Right lung (tissue), 5 donors: ENCODE results near the gene RAB41. TPM values are rescaled to one million over a fixed set of nuclear protein-coding genes. Genes with fewer than 3 reads are reported as not detected.
"Not testable (repeated sequence)": the region's sequence is repeated elsewhere in the genome, so short reads cannot be mapped to it uniquely, and the experiment has no call there.

ENCODE experiments used
- DNase-seq, 2 donors: peaks; one replicate each; pipeline ENCODE4 v3.0.0-alpha.2; 2013
- polyA plus RNA-seq, 5 donors: library from polyadenylated mRNA; unstranded; fragments of 120-200 nt; gene quantifications; one replicate each; pipeline versions ENCODE4 v1.2.1 to v1.2.3, GENCODE V29; 2013; ENCODE audit warnings: inconsistent platforms in 1 of 5, low replicate concordance in 1 of 5; ENCODE audit not compliant: insufficient read length in 5 of 5, insufficient read depth in 1 of 5

Gene RAB41
- polyA plus RNA-seq, 5 donors: 0.73 to 1.3 (median 1.2) TPM

DNA sequence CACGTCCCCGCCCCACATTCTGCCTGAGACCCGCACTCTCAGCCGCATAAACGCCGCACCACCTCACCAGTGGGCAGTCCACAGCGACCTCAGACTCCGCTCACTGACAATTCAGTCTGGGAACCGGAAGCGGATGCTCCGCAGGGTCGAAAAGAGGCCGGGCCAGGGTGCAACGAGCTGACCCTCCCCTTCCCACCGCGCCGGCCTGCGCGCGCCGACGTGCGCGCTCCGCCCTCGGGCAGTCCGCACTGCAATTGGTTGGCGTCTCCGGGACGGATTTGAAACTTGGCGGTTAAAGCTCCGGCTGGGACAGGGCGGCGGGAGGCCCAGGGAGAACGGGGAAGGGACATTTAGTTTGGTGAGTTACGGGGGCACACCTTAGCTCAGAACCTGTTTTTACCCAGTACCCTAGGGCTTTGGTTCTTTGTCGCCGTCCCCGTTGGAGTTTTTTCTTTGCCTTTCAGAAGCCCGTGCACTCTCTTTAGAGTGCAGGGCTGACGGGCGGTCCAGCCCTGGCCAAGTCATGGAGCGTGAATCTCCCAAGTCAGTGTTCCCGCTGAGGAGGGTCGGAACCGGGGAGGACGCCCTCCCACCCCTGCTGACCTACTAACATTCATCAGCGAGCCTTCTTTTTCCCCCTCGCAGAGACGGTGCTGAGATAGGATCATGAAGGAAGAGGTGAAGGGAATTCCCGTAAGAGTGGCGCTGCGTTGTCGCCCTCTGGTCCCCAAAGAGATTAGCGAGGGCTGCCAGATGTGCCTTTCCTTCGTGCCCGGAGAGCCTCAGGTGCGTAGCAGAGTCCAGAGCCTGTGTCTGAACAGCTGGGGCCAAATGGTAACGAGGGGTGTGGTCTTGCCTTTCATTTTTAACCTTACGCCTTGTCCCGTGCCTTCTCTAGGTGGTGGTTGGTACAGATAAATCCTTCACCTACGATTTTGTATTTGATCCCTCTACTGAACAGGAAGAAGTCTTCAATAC lies 8.1 kb downstream of the RAB41 start, which contains the start of the genes KIF4A and PDZD11:
Gene KIF4A (plus strand): TSS at position 312 of the 978 bp plus-strand sequence. CDS start 355 bp downstream, at position 667.
Gene PDZD11 (minus strand): TSS at position 135 of the 978 bp plus-strand sequence. CDS start 586 bp downstream, outside the sequence.
- peak; percentile 79 to 83 for DNase-seq

GRCh38 chrX:70292788-70293187 lies 10.8 kb downstream of the RAB41 start:
- no peak for DNase-seq

- no peak for DNase-seq
Observed at GRCh38 chrX:70293621-70294020, 11.6 kb downstream of the RAB41 start.

DNA sequence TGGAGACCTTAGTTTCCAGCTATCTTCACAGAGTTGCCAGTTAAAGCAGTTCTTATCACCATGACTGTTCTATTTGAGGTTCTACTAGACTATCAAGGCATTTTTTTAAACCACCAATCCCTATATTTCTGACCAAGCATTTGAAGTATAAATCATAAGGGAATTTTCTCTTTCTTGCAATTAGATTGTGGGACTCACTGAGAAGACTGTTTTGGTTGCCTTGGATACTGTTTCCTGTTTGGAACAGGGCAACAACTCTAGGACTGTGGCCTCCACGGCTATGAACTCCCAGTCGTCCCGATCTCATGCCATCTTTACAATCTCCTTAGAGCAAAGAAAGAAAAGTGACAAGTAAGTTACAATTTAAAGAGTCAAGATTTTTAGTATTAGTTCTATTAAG lies 19.7 kb downstream of the RAB41 start:
- no peak for DNase-seq

DNA sequence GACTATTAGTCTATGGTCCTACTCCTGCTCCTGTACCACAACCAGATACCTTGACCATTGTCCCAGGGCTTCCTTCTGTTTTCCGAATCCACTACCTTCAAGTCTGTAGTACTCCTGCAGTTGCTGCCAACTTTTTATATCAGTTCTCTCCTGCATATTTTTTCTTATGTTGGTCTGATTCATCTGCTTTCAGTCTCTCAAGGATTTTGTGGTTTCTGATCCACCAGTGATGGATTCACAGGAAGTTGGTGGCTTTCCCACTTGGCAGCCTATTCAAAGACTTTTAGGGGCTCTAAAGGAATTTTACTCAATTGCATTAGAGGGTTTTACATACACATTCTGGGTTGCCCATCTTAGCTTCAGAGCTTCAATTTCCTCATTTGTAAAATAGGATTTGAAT lies 31.5 kb downstream of the RAB41 start:
- no peak for DNase-seq

DNA sequence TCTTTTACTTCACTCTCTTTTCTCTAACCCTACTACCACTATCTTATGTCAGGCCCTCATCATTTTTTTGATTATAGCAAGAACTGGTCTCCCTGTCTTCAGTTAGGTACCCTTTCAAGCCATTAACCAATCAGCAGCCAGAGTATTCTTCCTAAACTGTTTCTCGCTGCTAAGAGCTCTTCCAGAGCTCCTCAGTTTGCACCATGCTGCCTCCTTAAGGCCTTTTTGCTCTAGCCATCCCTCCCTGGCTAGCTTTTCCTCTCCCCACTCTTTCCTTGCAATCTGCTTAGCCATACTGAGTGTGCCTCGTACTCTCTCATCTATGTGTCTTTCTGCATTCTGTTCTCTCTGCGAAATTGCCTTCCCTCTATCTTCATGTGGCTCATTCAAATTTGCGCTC lies 40.8 kb downstream of the RAB41 start:
- DNase-seq: no peak

- not testable (repeated sequence) for DNase-seq
Observed at GRCh38 chrX:70323628-70324027, 41.7 kb downstream of the RAB41 start.

DNA sequence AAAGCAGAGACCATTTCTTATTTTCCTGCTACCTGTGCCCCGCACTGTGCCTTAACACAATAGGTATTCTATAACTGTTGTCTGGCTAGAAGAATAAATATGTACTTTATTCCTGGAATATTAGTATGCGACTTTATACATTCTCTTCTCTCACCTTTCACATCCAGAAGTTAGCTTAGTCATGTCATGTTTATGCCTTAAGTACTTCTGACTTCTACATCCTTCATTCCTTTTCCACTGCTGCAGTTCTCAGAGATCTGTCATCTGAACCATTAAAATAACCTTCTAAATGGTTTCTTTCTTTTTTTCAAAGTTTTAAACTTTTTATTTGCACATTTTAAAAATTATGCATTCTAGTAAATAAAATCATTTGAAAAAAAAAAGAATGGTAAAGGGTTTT lies 42.4 kb downstream of the RAB41 start:
- DNase-seq: no peak

DNA sequence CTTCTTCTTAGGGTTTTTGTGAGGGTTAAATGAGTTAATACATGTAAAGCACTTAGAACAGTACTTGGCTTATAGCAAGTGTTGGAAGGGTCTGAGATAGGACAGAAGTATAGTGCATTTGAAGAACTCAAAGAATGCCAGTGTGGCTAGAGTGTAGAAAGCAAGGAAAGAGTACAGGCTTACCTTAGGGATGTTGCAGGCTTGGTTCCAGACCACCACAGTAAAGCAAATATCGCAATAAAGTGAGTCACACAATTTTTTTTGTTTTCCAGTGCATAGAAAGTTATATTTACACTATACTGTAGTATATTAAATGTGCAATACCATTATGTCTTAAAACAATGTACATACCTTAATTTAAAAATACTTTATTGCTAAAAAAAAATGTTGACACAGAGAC lies 49.2 kb downstream of the RAB41 start:
- DNase-seq: no peak

GRCh38 chrX:70332600-70332999 lies 50.6 kb downstream of the RAB41 start:
- no peak for DNase-seq

Other genes with a start within 250 kb of the RAB41 start
- not detected for gene AWAT2, start 232.2 kb upstream of the RAB41 start, polyA plus RNA-seq
- not detected for gene OTUD6A, start 219.7 kb upstream of the RAB41 start, polyA plus RNA-seq
- 100 to 1,000 TPM in 4 of 5 donors, 10 to 100 TPM in 1; 83.4 to 120 (median 111) TPM for gene IGBP1, start 148.7 kb upstream of the RAB41 start, polyA plus RNA-seq
- gene DGAT2L6, start 104.7 kb upstream of the RAB41 start, polyA plus RNA-seq: under 1 TPM in 1 of 5 donors, not detected in 4; 0.09 TPM
- gene AWAT1, start 47.5 kb upstream of the RAB41 start, polyA plus RNA-seq: under 1 TPM in 3 of 5 donors, not detected in 2; 0.08 to 0.40 (median 0.14) TPM
- gene P2RY4, start 22.0 kb upstream of the RAB41 start, polyA plus RNA-seq: under 1 TPM; 0.33 to 0.62 (median 0.40) TPM
- gene ARR3, start 13.8 kb upstream of the RAB41 start, polyA plus RNA-seq: 1 to 10 TPM in 3 of 5 donors, under 1 TPM in 2; 0.56 to 2.1 (median 1.3) TPM
- 10 to 100 TPM; 47.6 to 66.6 (median 55.5) TPM for gene PDZD11, start 7.8 kb downstream of the RAB41 start, polyA plus RNA-seq
- gene KIF4A, start 7.9 kb downstream of the RAB41 start, polyA plus RNA-seq: 10 to 100 TPM; 10.0 to 30.4 (median 17.7) TPM
- under 1 TPM; 0.13 to 0.21 (median 0.14) TPM for gene GDPD2, start 141.1 kb downstream of the RAB41 start, polyA plus RNA-seq
- gene DLG3, start 162.7 kb downstream of the RAB41 start, polyA plus RNA-seq: 10 to 100 TPM; 42.3 to 56.3 (median 54.9) TPM